ENCODE data around the gene KLHL24.

DNA sequence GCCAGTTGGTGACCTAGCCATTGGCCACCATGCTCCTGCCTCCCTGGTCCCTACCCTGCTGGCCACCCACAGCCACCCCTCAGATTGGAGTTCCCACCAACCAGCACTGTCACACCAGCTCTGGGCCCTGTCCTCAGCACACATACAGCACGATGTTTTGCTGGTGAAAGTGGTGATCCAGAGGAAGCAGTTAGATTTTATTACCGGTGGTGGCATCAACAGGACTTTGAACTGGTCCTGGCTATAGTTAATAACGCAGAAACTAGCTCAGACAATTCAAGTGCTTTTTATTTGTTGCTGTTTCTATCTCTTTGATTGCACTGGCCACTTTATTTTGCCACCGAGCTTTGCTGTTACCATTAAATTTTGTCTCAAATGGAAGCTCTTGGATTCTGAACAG is 16.4 kb upstream of the KLHL24 start:
- TF ChIP-seq POLR2AphosphoS5 (IDR thresholded peaks at IDR 0.05; ENCODE audit: low read depth, low read length) (no peak), POLR2A (IDR thresholded peaks at IDR 0.05; ENCODE audit: low read depth, low read length) (no peak), TAF1 (IDR thresholded peaks at IDR 0.05; ENCODE audit: low read depth, low read length) (no peak), PAX5 (IDR thresholded peaks at IDR 0.05; ENCODE audit: insufficient read depth, low read length, severe bottlenecking) (no peak), SPI1 (IDR thresholded peaks at IDR 0.05; ENCODE audit: low read depth, low read length) (no peak), POU2F2 (IDR thresholded peaks at IDR 0.05; ENCODE audit: low read depth, low read length) (no peak)
